BLaER1 (cell line): Measurements from ENCODE around the gene FTH1.

Experiments
- H3K27ac ChIP-seq: shearing (Covaris generic); formaldehyde crosslinking; 2 replicates; pipeline ENCODE4 v1.8.1; 2022
- H3K27me3 ChIP-seq: shearing (Covaris generic); formaldehyde crosslinking; 2 replicates; pipeline ENCODE4 v1.8.1; 2022
- H3K36me3 ChIP-seq: shearing (Covaris generic); formaldehyde crosslinking; 2 replicates; pipeline ENCODE4 v1.8.1; 2022
- H3K4me1 ChIP-seq: shearing (Covaris generic); formaldehyde crosslinking; 2 replicates; pipeline ENCODE4 v1.8.1; 2022
- H3K4me2 ChIP-seq: shearing (Covaris generic); formaldehyde crosslinking; 2 replicates; pipeline ENCODE4 v1.8.1; 2022
- H3K4me3 ChIP-seq: shearing (Covaris generic); formaldehyde crosslinking; 2 replicates; pipeline ENCODE4 v1.8.1; 2022
- H3K9ac ChIP-seq: shearing (Covaris generic); formaldehyde crosslinking; 2 replicates; pipeline ENCODE4 v1.8.1; 2022
- H3K9me3 ChIP-seq: shearing (Covaris generic); formaldehyde crosslinking; 2 replicates; pipeline ENCODE4 v1.8.1; 2022
- H4K20me1 ChIP-seq: shearing (Covaris generic); formaldehyde crosslinking; 2 replicates; pipeline ENCODE4 v1.8.1; 2022
- Cebpa-rat ChIP-seq: shearing (Covaris generic); IDR thresholded peaks from 2 replicates; pipeline ENCODE4 v1.8.1; 2022

Gene FTH1

DNA sequence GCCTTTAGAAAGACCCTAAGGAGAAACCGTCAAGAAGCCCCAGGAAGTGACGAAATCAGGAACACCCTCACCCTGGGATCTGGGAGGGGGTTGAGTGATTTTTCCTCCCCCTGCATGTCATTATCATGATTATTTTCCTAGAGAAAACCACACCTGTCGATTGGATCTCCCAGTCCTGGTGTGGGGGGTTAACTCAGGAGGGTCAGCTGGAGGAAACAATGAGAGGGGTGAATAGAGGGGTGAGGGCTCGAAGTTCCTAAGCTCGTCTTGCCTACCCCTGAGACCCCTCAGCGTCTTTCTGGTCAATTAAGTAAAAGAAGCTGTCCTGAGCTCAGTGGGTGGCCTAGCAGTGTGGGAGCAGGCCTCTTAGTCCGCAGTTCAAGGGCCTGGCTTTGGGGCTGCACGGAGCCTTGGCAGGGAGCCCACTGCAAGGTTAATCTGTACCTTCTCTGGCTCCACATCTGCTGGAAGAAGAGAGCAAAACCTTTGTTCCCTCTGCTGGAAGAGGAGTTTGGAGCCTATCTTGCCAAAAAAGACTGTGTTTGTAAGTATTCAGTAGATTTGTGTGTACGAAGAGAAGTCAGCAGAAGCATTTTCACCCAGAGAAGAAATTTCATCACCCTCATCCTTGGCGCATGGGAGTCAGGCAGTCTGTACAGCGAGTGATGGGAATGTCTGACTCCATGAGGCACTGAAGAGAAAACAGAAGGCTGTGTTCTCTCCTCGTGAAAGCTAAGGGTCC, 34.2 kb upstream of the FTH1 start:
- H3K27me3 ChIP-seq, result no peaks in the 10 kb centered on the region
- H3K4me2 ChIP-seq, result no peak overlapping the region
- H3K9me3 ChIP-seq, result peaks cover 22% of the 10 kb centered on the region
- H3K27ac ChIP-seq, result no peak overlapping the region
- H3K36me3 ChIP-seq, result no peaks in the 10 kb centered on the region
- H4K20me1 ChIP-seq, result no peaks in the 10 kb centered on the region
- peaks cover 21% of the 10 kb centered on the region for H3K4me1 ChIP-seq
- no peak for TF ChIP-seq Cebpa-rat
- H3K9ac ChIP-seq, result no peak overlapping the region
- H3K4me3 ChIP-seq, result no peak overlapping the region

DNA sequence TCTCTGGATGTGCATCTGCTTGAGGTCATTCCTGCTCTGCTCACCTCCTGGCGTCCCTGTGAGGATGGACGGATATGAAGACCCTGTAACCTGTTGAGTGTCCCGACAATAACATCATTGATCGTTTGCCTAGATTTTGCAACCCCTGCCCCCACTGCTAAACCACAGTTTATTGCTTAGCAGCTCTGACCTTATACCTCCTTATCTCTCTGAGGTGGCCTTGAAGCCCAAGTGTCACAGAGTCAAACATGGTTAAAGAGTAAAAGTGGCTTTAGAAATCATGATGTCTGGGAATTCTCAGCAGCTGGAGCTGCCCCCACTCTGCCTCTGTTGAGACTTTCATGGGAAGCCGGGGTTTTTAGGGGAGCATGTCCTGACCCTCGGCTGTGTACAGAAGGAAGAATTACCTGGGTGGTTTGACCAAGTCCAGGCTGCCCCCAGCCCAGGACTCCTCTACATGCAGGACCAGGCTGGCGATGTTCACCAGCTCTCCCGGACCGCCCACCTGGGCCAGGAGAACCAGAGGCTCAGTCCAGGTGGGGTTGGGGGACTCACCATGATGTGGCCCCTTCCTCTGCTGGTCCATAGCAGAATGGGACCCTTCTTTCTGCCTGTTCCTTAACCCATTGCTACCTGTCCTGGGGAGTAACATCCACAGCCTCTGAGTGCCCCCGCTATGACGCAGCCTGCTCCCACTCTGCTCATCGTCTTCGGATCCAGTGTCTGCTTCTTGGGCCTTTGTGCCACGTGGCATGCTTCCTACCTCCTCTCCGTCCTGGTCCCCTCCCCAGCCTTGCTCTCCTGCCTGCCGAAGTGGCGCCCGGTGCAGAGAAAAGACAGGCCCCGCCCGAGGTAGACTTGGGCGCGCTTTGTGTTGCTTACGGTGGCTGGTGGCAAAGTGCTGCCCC, 33.4 kb upstream of the FTH1 start:
- Histone ChIP-seq H3K9me3 (peaks cover 22% of the 10 kb centered on the region), H3K36me3 (no peaks in the 10 kb centered on the region), H3K4me2 (no peak overlapping the region), H4K20me1 (no peaks in the 10 kb centered on the region), H3K4me1 (peaks cover 17% of the 10 kb centered on the region), H3K9ac (no peak overlapping the region), H3K27ac (no peak overlapping the region), H3K27me3 (no peaks in the 10 kb centered on the region), H3K4me3 (no peak overlapping the region)
- no peak for TF ChIP-seq Cebpa-rat

DNA sequence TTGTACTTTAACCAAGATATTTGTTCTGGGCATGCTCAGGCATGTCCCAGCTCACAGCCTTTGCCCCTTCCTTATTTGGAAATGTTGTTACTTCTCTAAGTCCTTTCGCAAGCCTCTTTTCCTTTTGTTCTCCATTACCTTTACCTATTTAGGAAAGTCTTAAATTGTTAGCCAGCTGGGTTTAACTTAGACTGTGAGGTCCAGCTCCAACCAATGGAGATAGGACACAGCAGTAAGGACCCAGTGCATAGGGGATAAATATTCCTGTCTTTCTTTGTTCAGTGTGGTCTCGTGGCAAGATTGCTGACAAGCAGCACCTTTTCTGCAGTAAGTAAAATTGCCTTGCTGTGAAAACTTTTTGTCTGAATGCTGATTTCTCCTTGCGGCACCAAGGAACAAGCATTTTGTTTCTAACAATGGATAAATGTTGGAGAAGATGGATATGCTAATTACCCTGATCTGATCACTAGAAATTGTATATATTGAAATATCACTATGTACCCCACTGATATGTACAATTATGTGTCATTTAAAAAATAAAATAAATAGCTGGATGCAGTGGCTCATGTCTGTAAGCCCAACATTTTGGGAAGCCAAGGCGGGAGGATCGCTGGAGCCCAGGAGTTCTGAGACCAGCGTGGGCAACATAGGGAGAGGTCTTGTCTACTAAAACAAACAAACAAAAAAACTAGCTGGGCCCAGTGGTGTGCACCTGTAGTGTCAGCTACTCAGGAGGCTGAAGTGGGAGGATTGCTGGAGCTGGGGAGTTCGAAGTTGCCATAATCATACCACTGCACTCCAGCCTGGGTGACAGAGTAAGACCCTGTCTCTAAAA, 31.9 kb upstream of the FTH1 start:
- no peak overlapping the region for H3K4me3 ChIP-seq
- H3K4me2 ChIP-seq, result no peak overlapping the region
- H3K27ac ChIP-seq, result no peak overlapping the region
- no peaks in the 10 kb centered on the region for H3K27me3 ChIP-seq
- no peaks in the 10 kb centered on the region for H4K20me1 ChIP-seq
- peaks cover 3% of the 10 kb centered on the region for H3K4me1 ChIP-seq
- H3K36me3 ChIP-seq, result no peaks in the 10 kb centered on the region
- no peak overlapping the region for H3K9ac ChIP-seq
- H3K9me3 ChIP-seq, result peaks cover 22% of the 10 kb centered on the region
- no peak for TF ChIP-seq Cebpa-rat

DNA sequence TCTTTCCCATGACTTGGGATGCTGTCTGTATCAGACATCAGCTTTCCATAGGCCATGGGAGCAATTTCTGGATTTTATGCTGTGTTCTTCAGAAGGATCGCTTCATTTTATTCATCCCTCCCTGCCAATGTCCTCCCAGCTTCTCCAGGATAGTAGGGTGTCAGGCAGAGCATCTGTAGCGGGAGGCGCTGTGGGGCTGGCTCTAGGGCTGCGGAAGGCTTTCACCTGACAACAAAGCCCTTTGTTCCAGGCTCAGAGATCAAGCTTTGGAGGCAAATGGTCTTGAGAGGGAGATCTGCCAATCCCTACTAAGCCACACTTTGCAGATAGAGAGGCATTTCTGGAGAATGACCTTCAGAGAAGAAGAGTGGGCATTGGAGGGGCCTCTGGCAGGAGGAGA, 29.5 kb upstream of the FTH1 start:
- Histone ChIP-seq H3K27ac (no peak overlapping the region), H3K4me2 (no peak overlapping the region), H4K20me1 (no peaks in the 10 kb centered on the region), H3K4me3 (no peak overlapping the region), H3K27me3 (no peaks in the 10 kb centered on the region), H3K4me1 (no peaks in the 10 kb centered on the region), H3K9me3 (peaks cover 22% of the 10 kb centered on the region), H3K36me3 (no peaks in the 10 kb centered on the region), H3K9ac (no peak overlapping the region)
- no peak for TF ChIP-seq Cebpa-rat

DNA sequence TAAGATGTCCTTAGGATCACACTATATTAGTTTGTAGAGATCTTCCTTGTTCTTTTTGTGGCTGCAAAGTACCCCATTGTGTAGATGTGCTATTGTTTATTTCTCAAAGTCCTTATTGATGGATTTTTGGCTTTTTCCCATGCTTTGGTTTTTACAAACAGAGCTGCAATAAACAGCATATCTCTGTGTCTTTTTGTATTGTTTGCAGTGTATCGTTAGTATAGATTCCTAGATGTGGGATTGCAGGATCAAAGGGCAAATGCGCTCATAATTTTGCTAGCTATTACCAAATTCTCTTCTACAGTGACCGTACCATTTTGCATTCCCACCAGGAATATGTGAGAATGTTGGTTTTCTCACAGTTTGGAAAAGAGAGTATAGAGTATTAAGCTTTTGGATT, 27.5 kb upstream of the FTH1 start:
- Histone ChIP-seq H3K4me2 (no peak overlapping the region), H3K36me3 (no peaks in the 10 kb centered on the region), H3K9ac (no peak overlapping the region), H3K27ac (no peak overlapping the region), H4K20me1 (no peaks in the 10 kb centered on the region), H3K9me3 (peaks cover 22% of the 10 kb centered on the region), H3K4me3 (no peak overlapping the region), H3K27me3 (no peaks in the 10 kb centered on the region), H3K4me1 (no peaks in the 10 kb centered on the region)
- no peak for TF ChIP-seq Cebpa-rat

DNA sequence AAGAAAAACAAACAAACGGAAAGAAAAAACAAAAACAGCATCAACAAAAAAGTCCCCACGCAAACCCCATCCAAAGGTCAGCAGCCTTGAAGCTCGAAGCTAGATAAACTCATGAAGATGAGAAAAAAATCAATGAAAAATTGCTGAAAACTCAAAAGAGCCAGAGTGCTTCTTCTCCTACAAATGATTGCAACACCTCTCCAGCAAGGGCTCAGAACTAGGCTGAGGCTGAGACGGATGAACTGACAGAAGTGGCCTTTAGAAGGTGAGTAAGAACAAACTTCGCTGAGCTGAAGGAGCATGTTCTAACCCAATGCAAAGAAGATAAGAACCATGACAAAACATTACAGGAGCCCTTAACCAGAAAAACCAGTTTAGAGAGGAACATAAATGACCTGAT, 18.4 kb upstream of the FTH1 start:
- H3K36me3 ChIP-seq, result no peaks in the 10 kb centered on the region
- H3K9ac ChIP-seq, result no peak overlapping the region
- no peaks in the 10 kb centered on the region for H4K20me1 ChIP-seq
- no peaks in the 10 kb centered on the region for H3K27me3 ChIP-seq
- no peak for TF ChIP-seq Cebpa-rat
- H3K4me2 ChIP-seq, result no peak overlapping the region
- H3K27ac ChIP-seq, result no peak overlapping the region
- H3K4me3 ChIP-seq, result no peak overlapping the region
- H3K4me1 ChIP-seq, result peaks cover 23% of the 10 kb centered on the region
- H3K9me3 ChIP-seq, result peaks cover 24% of the 10 kb centered on the region

DNA sequence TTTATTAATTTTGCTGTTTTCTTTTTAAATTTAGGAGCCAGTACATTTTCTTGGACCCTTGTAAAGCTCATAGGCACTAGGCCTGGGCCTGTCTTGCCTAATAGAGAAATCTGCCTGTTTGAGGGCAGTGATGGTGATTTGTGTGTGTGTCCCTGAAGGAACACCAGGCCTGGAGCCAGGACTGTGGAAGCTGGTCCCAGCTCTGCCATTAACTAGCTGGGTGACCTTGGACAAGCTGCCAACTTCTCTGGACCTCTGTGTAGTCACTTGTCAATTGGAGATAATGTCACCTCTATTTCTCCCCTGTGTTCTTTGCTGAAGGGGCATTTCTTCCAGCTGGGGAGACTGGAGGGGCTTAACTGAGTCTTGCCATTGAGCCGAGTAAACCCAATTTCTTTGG, 16.0 kb upstream of the FTH1 start:
- H3K9ac ChIP-seq, result no peak overlapping the region
- peaks cover 24% of the 10 kb centered on the region for H3K4me1 ChIP-seq
- no peak overlapping the region for H3K27ac ChIP-seq
- peaks cover 23% of the 10 kb centered on the region for H3K9me3 ChIP-seq
- no peak overlapping the region for H3K4me2 ChIP-seq
- no peak overlapping the region for H3K4me3 ChIP-seq
- no peaks in the 10 kb centered on the region for H3K36me3 ChIP-seq
- no peak for TF ChIP-seq Cebpa-rat
- H4K20me1 ChIP-seq, result no peaks in the 10 kb centered on the region
- H3K27me3 ChIP-seq, result no peaks in the 10 kb centered on the region

DNA sequence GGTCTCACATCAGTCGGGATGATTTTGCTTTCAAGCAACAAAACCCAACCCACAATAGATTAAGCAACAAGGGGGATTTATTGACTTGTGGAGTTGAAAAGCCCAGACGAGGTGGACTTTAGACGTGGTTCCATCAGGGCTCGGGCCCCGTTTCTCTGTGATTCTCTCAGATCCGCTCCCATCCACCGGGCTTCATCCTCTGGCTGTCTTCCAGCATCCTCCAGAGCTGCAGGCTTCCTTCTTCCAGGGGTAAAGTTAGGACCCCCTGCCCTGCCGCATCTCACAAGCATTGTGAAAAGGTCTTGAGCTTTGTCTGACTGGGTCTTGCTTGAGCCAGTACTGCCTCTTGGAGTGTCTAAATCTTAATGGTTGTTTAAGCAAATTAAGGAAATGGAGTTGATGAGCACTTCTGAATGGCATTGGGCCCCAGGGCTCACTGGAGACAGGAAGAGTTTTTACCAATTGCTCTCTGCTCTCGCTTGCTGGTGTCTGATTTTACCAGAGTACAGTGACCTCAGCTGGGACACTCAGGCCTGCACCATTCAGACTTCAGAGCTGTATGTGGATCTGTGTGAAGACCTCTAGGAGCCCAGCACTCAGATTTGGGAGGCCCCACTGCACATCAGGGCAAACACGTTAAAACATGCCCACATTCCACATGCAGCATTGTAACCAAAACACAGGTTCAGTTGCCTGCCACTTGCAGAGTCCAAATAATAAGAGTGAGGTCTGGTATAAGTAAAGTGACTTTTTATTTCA, 13.5 kb upstream of the FTH1 start:
- Histone ChIP-seq H3K36me3 (no peaks in the 10 kb centered on the region), H3K27me3 (no peaks in the 10 kb centered on the region), H3K9ac (no peak overlapping the region), H3K9me3 (no peaks in the 10 kb centered on the region), H3K27ac (no peak overlapping the region), H3K4me3 (no peak overlapping the region), H4K20me1 (no peaks in the 10 kb centered on the region; the same call in 1 of the 2 replicates), H3K4me1 (peaks cover 33% of the 10 kb centered on the region), H3K4me2 (peak overlapping the region; percentile 44; the same call in 1 of the 2 replicates)
- no peak for TF ChIP-seq Cebpa-rat
